OCI-LY7 (cell line): ENCODE results near the gene ARHGAP28.
"Not testable (repeated sequence)": the region's sequence is repeated elsewhere in the genome, so short reads cannot be mapped to it uniquely, and the experiment has no call there.

Experiments
- CTCF ChIP-seq: fragments of 200-600 bp; sonication (generic); conservative IDR thresholded peaks from 2 replicates; pipeline ENCODE4 v1.5.1; 2014; ENCODE audit warnings: mild to moderate bottlenecking, antibody characterized with exemption, low read length, moderate library complexity, mixed read lengths
- EZH2phosphoT487 ChIP-seq: fragments of 200-600 bp; sonication (generic); IDR thresholded peaks from 2 replicates; pipeline ENCODE4 v1.6.1; 2018; ENCODE audit warnings: low read depth, borderline replicate concordance, mild to moderate bottlenecking, mixed run types, antibody characterized with exemption, low read length, moderate library complexity, mixed read lengths

GRCh38 chr18:6827161-6827560 lies 97.6 kb downstream of the ARHGAP28 start:
- not testable (repeated sequence) for TF ChIP-seq CTCF, EZH2phosphoT487
